HG02642 (cell line): Measurements from ENCODE around the gene ZBTB48.
"Not testable (repeated sequence)": the region's sequence is repeated elsewhere in the genome, so short reads cannot be mapped to it uniquely, and the experiment has no call there.

Experiments used
- ATAC-seq: cut with Tn5 transposase; IDR thresholded peaks from one replicate; pipeline ENCODE4 v1.9.1; 2021; ENCODE audit warnings: mild to moderate bottlenecking; ENCODE audit not compliant: unreplicated experiment, poor library complexity

Gene ZBTB48

GRCh38 chr1:6590046-6590445 is 10.3 kb downstream of the ZBTB48 start:
- ATAC-seq: no peak

GRCh38 chr1:6591222-6591621 is 11.4 kb downstream of the ZBTB48 start:
- no peak for ATAC-seq

- ATAC-seq: no peak
These were observed 11.8 kb downstream of the ZBTB48 start for GRCh38 chr1:6591644-6592043.

GRCh38 chr1:6592441-6592840 is 12.6 kb downstream of the ZBTB48 start:
- ATAC-seq: no peak

GRCh38 chr1:6592865-6593593 is 13.2 kb downstream of the ZBTB48 start:
- no peak for ATAC-seq

- no peak for ATAC-seq
These were observed 14.0 kb downstream of the ZBTB48 start for GRCh38 chr1:6593810-6594209.

GRCh38 chr1:6594977-6595740 is 15.4 kb downstream of the ZBTB48 start:
- no peak for ATAC-seq

GRCh38 chr1:6596351-6596750 is 16.6 kb downstream of the ZBTB48 start:
- ATAC-seq: no peak

- no peak for ATAC-seq
These were observed 17.3 kb downstream of the ZBTB48 start for GRCh38 chr1:6596886-6597776.

GRCh38 chr1:6597777-6598131 is 18.0 kb downstream of the ZBTB48 start:
- ATAC-seq: no peak

- ATAC-seq: no peak
These were observed 19.6 kb downstream of the ZBTB48 start for GRCh38 chr1:6599141-6599975.

- not testable (repeated sequence) for ATAC-seq
These were observed 20.2 kb downstream of the ZBTB48 start for GRCh38 chr1:6599991-6600390.

GRCh38 chr1:6600410-6601048 is 20.7 kb downstream of the ZBTB48 start:
- no peak for ATAC-seq

GRCh38 chr1:6601049-6601922 is 21.5 kb downstream of the ZBTB48 start:
- ATAC-seq: no peak

- ATAC-seq: peak; percentile 18
These were observed 22.3 kb downstream of the ZBTB48 start for GRCh38 chr1:6601923-6602668.

GRCh38 chr1:6602669-6603237 is 23.0 kb downstream of the ZBTB48 start, which contains the start of gene KLHL21:
Gene KLHL21 (minus strand): TSS chr1:6602869. CDS start chr1:6602817, 52 bp downstream.
- ATAC-seq: peak; percentile 65

GRCh38 chr1:6603238-6603914 is 23.6 kb downstream of the ZBTB48 start:
- peak; percentile 11 for ATAC-seq
